NB4 (cell line): Measurements from ENCODE around the gene SPARC.

Source experiments
- DNase-seq: peaks from one replicate; pipeline ENCODE4 v3.0.0; 2010; ENCODE audit warnings: low read depth
- H3K4me3 ChIP-seq: one replicate; pipeline ENCODE4 v1.5.1; 2011; ENCODE audit warnings: mild to moderate bottlenecking, low read depth, low read length, moderate library complexity
- CTCF ChIP-seq: IDR thresholded peaks from one replicate; pipeline ENCODE4 v1.5.1; 2012; ENCODE audit warnings: low read depth, low read length
- MAX ChIP-seq: IDR thresholded peaks from 2 replicates; pipeline ENCODE4 v1.6.1; 2011; ENCODE audit warnings: low read depth, low read length
- MYC ChIP-seq: IDR thresholded peaks from 2 replicates; pipeline ENCODE4 v1.6.1; 2011; ENCODE audit warnings: low read depth, low read length
- POLR2A ChIP-seq: IDR thresholded peaks from 2 replicates; pipeline ENCODE4 v1.6.1; 2011; ENCODE audit warnings: mild to moderate bottlenecking; ENCODE audit not compliant: insufficient read length; ENCODE audit errors: extremely low read depth

The SPARC gene

GRCh38 chr5:151665613-151666012, 21.1 kb downstream of the SPARC start:
- TF ChIP-seq CTCF (no peak), MYC (no peak), MAX (no peak)
- DNase-seq = no peak
- no peak overlapping the region for H3K4me3 ChIP-seq

GRCh38 chr5:151664694-151665585, 21.8 kb downstream of the SPARC start:
- TF ChIP-seq CTCF = no peak
- no peak for TF ChIP-seq POLR2A
- TF ChIP-seq MYC = no peak
- H3K4me3 ChIP-seq = no peak overlapping the region
- DNase-seq = no peak

- TF ChIP-seq MYC (no peak), POLR2A (no peak), MAX (no peak), CTCF (no peak)
- H3K4me3 ChIP-seq = no peak overlapping the region
- DNase-seq = peak; percentile 53
Observed at GRCh38 chr5:151663617-151664293, 23.0 kb downstream of the SPARC start.

- no peak overlapping the region for H3K4me3 ChIP-seq
- TF ChIP-seq MYC (no peak), CTCF (no peak), POLR2A (no peak), MAX (no peak)
- no peak for DNase-seq
Observed at GRCh38 chr5:151662805-151663204, 23.9 kb downstream of the SPARC start.

GRCh38 chr5:151661968-151662732, 24.6 kb downstream of the SPARC start:
- no peak overlapping the region for H3K4me3 ChIP-seq
- TF ChIP-seq MAX = no peak
- TF ChIP-seq CTCF = no peak
- no peak for TF ChIP-seq MYC
- no peak for TF ChIP-seq POLR2A
- no peak for DNase-seq
